ENCODE data around the gene PAK4.

The PAK4 gene

GRCh38 chr19:39181500-39182173, 56.1 kb downstream of the PAK4 start:
- no peak for DNase-seq

DNA sequence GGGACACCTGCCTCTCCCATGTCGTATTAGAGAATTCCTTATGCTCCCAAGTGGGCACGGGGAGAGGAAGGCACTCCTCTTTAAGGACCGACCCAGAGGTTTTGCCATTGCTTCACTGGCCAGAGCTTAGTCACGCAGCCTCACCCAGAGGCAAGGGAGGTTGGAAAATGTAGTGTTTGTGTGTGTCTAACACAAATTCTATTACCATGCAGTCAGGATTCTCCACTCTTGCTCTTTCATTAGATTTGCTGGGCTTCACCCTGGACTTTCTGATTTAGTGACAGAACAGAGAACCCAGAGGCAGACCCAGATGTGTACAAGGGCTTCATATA, 56.6 kb downstream of the PAK4 start:
- DNase-seq, result no peak

DNA sequence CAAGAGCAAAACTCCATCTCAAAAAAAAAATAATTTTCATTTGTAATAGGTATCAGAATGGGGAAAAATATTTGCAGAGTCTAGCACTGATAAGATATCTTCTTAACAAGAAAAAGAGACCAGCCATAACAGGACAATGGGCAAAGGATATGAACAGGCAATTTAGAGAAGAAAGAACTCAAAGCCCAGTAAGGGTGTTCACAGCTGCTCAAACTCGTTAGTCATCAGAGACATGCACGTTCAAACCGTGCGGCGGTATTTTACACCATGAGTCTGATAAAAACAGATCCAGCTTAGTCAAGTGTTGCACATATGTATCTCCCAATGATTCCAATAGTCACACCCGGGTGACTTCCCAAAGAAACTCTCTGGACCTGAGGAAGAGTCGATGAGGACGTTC, 57.5 kb downstream of the PAK4 start:
- no peak for DNase-seq

GRCh38 chr19:39186391-39186790, 60.8 kb downstream of the PAK4 start:
- no peak for DNase-seq

DNA sequence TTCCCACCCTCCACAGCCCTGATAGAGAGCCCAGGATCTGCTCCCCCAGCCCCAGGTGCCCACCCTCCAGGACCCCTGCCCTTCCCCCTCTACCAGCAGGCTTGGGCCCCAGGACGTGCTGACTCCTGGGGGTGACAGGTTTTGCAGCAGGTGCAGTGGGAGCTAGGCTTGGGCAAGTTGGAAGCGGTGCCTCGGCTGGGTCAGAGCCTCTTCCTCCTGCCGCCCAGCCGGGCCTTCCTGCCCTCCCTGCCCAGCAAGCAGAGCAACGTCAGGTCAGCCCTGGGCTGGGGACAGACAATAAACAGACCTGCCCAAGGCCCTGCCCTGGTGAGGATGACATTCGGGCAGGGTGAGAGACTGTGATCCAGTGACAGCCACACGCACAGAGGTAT, 62.0 kb downstream of the PAK4 start:
- DNase-seq, result no peak

- DNase-seq, result no peak
Measured at GRCh38 chr19:39188960-39189359, 63.4 kb downstream of the PAK4 start.

- no peak for DNase-seq
Measured at GRCh38 chr19:39190768-39191167, 65.2 kb downstream of the PAK4 start.

DNA sequence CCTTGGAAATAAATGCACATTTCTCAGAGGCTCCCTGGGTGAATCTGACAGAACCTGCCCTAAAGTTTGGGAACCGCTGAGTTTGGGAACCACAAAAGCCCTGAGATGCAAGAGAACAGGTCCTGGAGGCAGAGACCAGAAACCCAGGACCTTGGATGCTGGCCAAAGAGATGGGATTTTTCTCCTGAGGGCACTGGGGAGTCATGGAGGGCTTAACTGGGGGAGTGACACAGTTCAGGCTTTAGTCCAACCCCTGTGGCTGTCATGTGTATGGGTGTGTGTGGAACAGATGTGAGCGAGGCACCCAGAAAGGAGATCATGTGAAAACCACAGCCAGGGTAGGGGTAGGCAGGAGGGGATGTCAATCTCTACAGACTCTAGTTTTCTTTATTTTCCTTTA, 67.3 kb downstream of the PAK4 start:
- no peak for DNase-seq

DNA sequence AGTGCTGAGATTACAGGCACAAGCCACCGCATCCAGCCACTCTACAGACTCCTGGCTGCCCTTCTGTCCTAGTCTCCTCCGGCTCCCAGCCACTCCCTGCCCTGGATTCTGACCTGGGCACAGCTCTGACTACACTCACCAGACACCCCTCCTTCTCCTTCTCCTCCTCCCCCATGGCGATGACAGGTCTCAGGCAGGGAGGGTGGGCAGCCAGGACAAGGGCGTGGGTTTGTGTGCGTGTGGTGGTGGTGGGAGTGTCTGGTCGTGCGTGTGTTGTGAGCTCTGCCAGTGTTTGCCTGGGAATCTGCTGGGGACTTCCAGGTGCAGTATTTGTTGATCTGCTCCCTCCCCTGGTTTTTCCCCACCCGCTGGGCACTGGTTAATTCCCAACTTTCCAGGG, 68.2 kb downstream of the PAK4 start:
- no peak for DNase-seq

DNA sequence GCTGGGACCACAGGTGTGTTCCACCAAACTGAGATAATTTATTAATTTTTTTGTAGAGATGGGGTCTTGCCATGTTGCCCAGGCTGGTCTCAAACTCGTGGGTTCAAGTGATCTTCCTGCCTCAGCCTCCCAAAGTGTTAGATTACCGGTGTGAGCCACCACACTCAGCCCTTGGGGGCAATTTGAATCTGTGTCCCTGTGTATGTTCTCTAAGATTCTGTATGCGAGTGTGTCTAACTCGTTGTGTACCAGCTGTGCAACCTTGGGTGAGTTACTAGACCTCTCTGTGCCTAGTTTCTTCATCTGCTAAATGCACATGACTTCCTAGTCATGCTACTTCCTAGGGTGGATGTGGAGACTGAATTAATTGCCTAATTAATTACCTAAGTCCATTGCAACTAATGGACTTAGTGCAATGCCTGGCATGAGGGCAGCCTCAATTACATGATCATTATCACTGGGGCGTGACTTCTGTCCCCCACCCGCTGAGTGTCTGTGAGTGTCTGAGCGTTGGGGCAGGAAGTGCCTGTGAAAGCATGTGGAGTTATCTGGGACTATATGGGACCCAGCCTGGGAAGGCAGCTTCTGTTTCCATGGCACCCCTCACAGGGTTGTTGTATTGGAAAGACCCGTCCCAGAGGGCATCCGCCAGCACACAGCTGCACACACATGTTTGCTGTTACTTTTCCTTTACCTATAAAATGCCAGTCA, 69.4 kb downstream of the PAK4 start:
- DNase-seq, result no peak

DNA sequence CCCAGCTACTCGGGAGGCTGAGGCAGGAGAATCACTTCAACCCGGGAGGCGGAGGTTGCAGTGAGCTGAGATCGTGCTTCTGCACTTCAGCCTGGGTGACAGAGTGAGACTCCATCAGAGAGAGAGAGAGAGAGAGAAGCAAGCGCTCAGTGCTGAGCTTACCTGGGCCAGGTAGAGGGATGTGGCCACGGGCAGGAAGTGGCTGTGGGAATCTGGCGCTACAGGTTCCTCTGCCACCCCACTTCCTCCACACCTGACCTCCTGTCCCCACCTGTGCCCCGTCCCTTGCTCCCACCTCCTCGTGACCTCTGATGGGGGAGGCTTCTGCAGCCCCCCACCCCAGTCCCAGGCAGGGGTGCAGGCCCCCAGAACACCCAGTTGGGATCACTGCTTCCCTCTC, 70.2 kb downstream of the PAK4 start:
- no peak for DNase-seq

DNA sequence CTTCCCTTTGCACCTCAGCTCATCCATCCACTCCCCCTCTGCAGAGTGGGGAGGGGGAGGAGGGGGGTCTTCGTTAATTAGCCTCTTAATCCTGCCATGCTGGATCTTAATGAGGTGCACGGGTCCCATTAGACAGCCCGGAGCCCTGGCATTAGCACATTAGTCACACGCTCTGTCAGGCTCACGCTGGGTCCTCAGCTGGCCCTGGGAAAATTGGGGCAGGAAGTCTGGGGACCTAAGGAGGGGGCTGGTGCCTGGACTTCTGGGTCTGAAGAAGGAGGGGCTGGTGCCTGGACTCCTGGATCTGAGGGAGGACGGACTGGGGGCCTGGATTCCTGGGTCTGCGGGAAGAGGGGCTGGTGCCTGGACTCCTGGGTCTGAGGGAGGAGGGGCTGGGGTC, 70.7 kb downstream of the PAK4 start:
- no peak for DNase-seq

- DNase-seq, result no peak
Measured at GRCh38 chr19:39196860-39197562, 71.4 kb downstream of the PAK4 start, which contains the start of gene NCCRP1. NCCRP1 (plus strand) TSS chr19:39196964; CDS start chr19:39196983, 19 bp downstream.

DNA sequence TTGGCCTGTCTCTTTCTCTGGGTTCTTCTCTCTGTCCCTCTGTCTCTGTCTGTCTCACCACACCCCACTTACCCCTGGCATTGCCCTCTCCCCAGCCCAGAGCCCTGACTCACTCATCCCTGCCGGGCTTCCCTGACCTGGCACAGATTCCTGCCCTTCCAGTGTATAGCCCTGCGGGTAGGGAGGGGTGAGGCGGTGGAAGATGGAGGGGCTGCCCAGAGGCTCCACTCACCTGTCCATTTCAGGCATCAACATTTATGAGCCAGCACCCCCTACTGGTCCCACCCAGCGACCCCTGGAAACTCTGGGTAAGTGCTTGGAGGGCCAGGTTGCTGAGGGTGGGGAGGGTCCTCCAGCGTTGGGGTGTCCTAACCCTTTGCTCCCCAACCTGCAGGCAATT, 72.2 kb downstream of the PAK4 start:
- DNase-seq, result no peak

GRCh38 chr19:39199025-39199424, 73.4 kb downstream of the PAK4 start:
- no peak for DNase-seq

- no peak for DNase-seq
Measured at GRCh38 chr19:39200066-39200802, 74.6 kb downstream of the PAK4 start.

DNA sequence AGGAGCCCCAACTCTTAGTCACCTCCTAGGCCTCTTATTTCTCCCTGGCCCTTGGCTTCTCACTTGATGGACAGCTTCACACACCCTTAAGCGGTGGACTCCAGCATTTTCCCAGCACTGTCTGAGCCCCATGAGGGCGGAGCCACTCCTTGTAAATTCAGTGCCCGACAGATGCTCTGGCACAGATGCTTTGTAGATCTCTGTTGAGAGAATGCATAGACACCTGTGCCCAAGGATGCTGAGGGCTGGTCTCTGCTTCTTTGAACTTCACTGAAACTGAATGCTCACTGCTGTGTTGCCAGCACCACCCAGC, 75.2 kb downstream of the PAK4 start:
- no peak for DNase-seq

DNA sequence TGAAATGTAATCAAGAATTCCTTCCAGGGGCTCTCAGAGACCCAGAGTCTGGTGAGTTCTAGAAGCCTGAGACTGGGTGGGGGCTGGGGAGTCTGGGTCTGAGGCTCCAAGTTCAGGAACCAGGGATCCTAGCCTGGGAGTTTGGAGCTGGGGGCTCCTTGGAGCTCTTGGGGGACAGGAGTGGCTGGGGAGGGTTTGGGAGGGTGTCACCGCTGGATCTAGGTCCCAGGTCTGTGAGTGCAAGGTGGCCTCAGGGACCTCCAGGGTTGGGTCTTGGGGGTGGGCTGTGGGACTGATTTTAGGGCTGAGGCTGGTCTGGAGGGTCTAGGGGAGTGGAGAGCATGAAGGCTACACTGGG, 77.4 kb downstream of the PAK4 start:
- no peak for DNase-seq

GRCh38 chr19:39203372-39204341, 78.1 kb downstream of the PAK4 start, which contains the start of gene SYCN:
SYCN (minus strand) TSS chr19:39204263; CDS start chr19:39204254, 9 bp downstream.
- no peak for DNase-seq

GRCh38 chr19:39205449-39205764, 79.8 kb downstream of the PAK4 start:
- DNase-seq, result no peak

DNA sequence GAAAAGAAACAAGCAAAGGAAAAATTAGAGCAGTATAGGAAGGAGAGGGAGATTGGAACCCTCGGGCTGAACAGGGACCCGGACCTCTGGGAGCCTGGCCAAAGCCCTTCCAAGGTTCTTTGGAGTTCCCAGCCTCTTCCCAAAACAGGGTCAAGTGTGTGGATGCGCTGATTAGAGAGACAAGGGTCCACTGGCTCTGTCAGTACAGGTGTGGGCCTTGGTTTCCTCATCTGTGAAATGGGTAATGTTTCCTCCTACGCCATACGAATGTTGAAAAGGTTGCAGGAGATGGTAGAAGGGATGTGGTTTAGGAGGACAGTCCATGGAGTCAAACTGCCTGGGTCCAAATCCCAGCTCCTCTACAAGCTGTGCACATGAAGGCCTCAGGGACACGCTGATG, 80.5 kb downstream of the PAK4 start:
- DNase-seq, result no peak

DNA sequence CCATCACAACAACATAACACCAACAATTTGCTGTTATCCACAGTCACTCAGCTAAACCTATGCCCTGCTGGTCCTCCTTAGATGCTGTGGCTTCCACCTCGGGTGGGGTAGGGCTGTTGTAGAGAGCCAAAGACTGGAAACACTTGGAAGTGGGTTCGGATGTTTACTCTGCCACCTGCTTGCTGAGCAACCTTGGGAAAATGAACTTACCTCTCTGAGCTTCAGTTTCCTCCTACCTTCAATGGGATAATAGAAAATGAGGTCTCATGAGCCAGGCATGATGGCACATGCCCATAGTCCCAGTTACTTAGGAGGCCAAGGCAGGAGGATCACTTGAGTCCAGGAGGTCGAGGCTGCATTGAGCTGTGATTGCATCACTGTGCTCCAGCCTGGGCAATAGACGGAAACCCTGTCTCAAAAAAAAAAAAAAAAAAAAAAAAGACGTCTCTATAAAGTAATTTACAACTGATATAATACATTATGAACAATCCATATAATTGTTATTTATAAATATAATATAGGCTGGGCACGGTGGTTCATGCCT, 81.8 kb downstream of the PAK4 start:
- no peak for DNase-seq

Data from inflammatory macrophage (primary cell).